Retina (tissue), 1 donor: ENCODE data around the gene EMILIN3.

Source experiments
- DNase-seq: peaks from one replicate; pipeline ENCODE4 v3.0.0-alpha.2; 2016

The EMILIN3 gene

GRCh38 chr20:41363601-41364000 is 3.0 kb downstream of the EMILIN3 start:
- no peak for DNase-seq

- DNase-seq = no peak
Measured at GRCh38 chr20:41362748-41363140, 3.9 kb downstream of the EMILIN3 start.

GRCh38 chr20:41361757-41362747 is 4.6 kb downstream of the EMILIN3 start:
- DNase-seq = no peak

- no peak for DNase-seq
Measured at GRCh38 chr20:41360831-41361756, 5.5 kb downstream of the EMILIN3 start.

- no peak for DNase-seq
Measured at GRCh38 chr20:41359541-41360011, 7.0 kb downstream of the EMILIN3 start.

- DNase-seq = no peak
Measured at GRCh38 chr20:41358717-41359116, 7.9 kb downstream of the EMILIN3 start.

GRCh38 chr20:41358230-41358629 is 8.4 kb downstream of the EMILIN3 start:
- DNase-seq = no peak

GRCh38 chr20:41357424-41358163 is 9.0 kb downstream of the EMILIN3 start:
- DNase-seq = no peak

- no peak for DNase-seq
Measured at GRCh38 chr20:41356951-41357350, 9.7 kb downstream of the EMILIN3 start.

- DNase-seq = no peak
Measured at GRCh38 chr20:41355598-41356203, 10.9 kb downstream of the EMILIN3 start.

- no peak for DNase-seq
Measured at GRCh38 chr20:41355192-41355591, 11.4 kb downstream of the EMILIN3 start.

GRCh38 chr20:41353530-41353929 is 13.1 kb downstream of the EMILIN3 start:
- no peak for DNase-seq

- no peak for DNase-seq
Measured at GRCh38 chr20:41352666-41353065, 14.0 kb downstream of the EMILIN3 start.

GRCh38 chr20:41352106-41352505 is 14.5 kb downstream of the EMILIN3 start:
- no peak for DNase-seq

GRCh38 chr20:41350408-41350962 is 16.1 kb downstream of the EMILIN3 start:
- no peak for DNase-seq

GRCh38 chr20:41349943-41350342 is 16.7 kb downstream of the EMILIN3 start:
- no peak for DNase-seq

GRCh38 chr20:41349266-41349665 is 17.4 kb downstream of the EMILIN3 start:
- no peak for DNase-seq

- no peak for DNase-seq
Measured at GRCh38 chr20:41348430-41349172, 18.0 kb downstream of the EMILIN3 start.

GRCh38 chr20:41347523-41348429 is 18.8 kb downstream of the EMILIN3 start:
- DNase-seq = no peak

- DNase-seq = no peak
Measured at GRCh38 chr20:41345729-41346067, 20.9 kb downstream of the EMILIN3 start.
